ENCODE results near the gene RHBDL1.

Gene RHBDL1

GRCh38 chr16:708019-708418 lies 32.5 kb downstream of the RHBDL1 start:
- DNase-seq = no peak

- no peak for DNase-seq
Measured at GRCh38 chr16:708959-709358, 33.5 kb downstream of the RHBDL1 start.

GRCh38 chr16:709566-710499 lies 34.4 kb downstream of the RHBDL1 start:
- peak; percentile 80 for DNase-seq

DNA sequence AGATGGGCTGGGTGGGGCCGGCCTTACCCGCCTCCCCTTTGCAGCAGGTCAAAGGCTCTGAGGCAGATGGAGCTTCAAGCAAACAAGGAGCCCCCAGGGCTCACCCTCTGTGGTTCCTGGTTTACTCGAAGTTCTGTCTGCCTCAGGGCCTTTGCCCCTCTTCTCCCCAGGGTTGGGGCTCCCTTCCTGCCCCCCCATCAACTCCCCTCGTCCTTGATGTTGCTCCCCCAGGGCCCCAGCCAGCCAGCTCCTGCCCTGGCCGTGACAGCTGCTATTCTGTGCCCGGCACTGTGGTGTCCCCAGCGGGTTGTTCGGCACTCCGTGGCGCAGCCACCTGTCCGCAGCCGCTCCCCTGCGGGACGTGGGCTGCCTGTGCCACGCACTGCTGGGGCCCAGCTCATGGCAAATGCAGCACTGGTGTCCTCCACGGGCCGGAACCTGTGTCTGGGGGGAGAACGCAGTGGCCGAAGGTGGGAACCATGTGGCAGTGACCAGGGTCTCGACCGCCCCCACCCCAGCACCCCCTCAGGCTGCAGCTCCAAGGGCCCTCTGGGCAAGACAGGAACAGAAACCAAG lies 35.1 kb downstream of the RHBDL1 start:
- no peak for DNase-seq

DNA sequence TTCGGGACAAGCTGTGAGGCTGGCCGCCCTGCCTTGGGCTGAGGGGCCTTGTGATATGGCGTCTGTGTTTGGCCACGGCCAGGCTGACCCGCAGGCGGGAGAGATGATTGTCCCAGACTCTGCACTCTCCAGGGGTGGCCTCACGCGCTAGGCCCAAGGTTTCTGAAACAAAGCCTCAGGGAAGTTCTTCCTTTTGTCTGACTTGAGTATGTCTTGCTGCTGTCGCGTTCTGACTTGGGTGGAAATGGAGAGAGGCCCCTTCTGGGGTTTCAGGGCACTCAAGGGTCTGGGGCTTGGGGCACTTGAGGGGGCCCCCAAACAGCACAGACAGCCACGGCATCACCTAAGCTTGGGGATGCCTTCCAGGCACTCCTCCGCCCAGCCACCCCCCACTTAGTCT lies 35.6 kb downstream of the RHBDL1 start:
- DNase-seq = no peak

GRCh38 chr16:711548-712320 lies 36.3 kb downstream of the RHBDL1 start:
- DNase-seq = peak; percentile 89

- DNase-seq = peak; percentile 98
Measured at GRCh38 chr16:712740-713250, 37.3 kb downstream of the RHBDL1 start.

DNA sequence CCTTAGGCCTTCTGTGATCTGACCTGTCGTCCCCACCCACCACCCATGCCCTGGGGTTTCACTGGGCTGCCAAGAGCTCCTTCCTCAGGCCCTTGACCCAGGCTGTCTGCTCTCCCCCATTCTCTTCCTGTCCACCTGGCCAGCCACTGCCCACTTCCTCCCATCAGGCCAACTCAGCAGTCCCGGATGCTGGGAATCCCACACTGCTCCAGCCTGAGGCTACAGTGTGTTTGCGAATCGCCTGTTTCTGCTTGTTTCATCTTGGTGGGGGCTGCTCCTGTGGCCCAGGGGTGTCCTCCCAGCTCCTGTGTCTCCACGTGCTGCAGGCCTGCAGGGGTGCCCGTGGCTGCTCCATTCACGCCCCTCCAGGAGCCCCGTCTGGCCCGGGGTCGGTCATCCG lies 38.6 kb downstream of the RHBDL1 start:
- DNase-seq = peak; percentile 81

DNA sequence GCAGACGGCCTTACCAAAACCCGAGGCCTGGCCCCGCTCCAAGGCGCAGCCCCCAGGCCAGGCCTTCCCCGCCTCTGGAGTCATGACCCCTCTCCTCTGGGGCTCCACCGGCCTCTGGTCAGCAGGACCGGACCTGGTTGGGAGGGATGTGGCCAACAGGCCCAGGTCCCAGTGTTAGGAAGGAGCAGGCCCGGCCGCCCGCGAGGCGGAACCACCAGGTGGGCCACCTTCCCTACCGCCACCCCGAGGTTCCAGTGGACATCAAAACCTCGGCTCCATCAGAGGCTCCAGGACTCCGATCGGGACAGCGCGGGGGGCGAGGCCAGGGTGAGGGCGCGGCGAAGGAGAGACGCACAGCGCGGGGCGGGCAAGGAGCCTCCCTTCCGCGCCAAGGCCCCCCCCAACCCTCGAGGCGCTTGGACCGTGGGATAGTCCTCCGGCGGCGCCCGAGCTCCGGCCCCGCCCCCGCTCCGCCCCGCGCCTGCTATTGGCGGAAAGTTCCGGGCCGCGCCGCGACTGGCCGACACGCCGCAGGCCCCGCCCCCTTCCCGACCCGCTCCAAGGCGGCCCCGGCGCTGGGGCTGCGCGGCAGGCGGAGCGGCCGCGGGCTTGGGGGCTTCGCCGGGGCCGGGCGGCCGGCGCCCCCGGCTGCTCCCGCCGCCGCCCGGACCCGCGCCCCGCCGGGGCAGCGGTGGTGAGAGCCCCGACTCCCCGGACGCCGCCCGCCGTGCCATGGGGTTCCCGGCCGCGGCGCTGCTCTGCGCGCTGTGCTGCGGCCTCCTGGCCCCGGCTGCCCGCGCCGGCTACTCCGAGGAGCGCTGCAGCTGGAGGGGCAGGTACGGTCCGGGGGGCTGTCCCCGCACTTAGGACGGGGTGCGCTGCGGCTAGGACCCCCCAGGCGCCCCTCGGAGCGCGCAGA lies 39.3 kb downstream of the RHBDL1 start, which contains the start of gene METRN:
TSS of gene METRN (plus strand) at position 561 of the 919 bp plus-strand sequence. CDS start at position 733, 172 bp downstream.
- peak; percentile 92 for DNase-seq

GRCh38 chr16:715477-716199 lies 40.2 kb downstream of the RHBDL1 start:
- DNase-seq = no peak

- DNase-seq = no peak
Measured at GRCh38 chr16:716200-716568, 40.7 kb downstream of the RHBDL1 start.

DNA sequence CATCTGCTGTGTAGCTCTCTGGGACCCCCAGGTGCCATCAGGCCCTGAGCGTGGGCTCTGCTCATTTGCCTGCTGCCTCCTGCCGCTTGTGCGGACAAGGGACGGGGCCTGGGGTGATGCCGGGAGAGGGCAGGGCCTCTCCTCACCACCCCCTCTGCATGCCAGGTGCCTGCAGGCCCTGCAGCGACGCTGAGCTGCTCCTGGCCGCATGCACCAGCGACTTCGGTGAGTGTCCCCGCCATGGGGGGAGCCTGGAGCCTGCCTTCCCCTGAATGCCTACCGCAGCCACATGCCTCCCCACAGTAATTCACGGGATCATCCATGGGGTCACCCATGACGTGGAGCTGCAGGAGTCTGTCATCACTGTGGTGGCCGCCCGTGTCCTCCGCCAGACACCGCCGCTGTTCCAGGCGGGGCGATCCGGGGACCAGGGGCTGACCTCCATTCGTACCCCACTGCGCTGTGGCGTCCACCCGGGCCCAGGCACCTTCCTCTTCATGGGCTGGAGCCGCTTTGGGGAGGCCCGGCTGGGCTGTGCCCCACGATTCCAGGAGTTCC lies 41.4 kb downstream of the RHBDL1 start:
- DNase-seq = no peak

DNA sequence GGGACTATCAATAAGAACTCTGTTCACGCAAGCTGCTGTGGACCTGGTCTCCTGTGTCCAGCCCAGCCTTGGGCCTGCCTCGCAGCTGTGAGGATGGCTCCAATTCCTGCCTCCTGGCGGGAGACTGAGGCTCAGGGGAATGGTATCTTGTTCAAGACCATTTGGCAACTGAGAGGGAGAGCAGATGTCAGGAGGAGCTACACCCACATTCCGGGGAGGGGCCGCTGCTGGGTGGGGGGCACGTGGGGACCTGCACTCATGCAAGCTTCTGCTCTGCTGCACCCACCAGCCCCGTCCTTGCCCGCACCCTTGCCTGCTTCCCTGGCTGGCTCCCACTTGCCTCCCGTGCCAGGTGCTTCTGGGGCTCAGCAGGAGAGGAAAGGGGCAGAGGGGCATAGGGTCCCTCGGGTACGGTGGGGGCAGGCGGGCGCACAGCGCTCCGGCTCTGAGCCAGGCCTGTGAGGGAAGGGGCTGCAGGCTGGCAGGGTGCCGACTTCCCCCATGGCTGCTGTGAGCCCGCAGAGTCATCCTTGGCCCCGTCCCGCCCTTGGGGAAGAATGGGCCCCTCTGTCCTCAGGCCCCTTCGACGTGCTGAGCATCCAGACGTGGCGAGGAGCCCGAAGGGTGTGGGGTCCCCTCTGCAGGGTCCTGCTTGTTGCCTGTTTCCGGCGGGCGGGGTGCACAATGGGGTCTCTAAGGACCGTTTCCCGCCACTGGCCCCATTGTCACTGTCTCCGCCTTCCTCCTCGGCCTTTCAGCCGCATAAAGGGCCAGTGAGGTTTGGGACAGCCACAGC lies 42.2 kb downstream of the RHBDL1 start:
- DNase-seq = no peak

DNA sequence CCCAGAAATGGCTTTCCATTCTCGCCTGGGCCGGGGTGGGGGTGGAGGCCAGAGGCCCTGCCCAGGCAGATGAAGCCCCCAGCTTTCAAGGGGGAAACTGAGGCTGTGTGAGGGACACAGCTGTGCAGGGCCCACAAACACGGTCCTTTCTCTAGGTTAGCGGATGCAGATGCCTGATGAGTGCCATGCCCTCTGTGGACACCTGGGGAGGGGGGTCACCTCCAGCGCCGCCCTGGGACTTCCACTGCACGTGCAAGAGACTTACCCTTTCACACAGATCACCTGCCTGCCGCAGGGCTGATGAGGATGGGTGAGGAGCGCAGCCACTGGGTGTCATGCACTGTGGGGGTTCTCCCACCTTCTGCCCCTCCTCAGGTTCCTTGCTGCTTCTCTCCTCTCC lies 42.9 kb downstream of the RHBDL1 start:
- DNase-seq = no peak

GRCh38 chr16:718922-719321 lies 43.5 kb downstream of the RHBDL1 start:
- no peak for DNase-seq

- DNase-seq = no peak
Measured at GRCh38 chr16:719815-720446, 44.5 kb downstream of the RHBDL1 start.

DNA sequence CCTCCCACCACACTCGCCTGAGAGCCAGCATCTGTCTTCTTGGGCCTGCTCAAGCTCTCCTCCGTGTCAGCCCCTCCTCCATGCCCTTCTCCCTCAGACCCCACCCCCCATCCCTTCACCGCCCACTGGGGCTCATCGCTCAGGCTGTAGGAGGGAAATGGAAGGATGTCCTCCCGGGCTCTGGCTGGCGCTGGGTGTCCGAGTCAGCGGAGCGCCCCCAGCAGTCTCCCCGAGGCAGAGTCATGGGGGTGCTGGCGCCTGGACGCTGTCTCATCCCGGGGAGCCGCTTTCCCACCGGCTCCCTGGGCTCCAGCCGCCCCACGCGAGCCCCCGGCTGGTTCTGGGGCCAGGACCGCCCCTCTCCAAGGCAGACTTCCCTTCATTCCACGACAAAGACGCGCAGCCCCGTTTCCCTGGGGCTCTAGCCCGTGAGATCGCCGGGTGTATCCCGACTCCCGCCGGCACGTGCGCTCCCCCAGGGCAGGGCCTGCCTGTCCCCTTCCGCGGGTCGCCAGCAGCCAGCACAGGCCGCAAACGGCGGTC lies 45.0 kb downstream of the RHBDL1 start:
- peak; percentile 92 for DNase-seq

DNA sequence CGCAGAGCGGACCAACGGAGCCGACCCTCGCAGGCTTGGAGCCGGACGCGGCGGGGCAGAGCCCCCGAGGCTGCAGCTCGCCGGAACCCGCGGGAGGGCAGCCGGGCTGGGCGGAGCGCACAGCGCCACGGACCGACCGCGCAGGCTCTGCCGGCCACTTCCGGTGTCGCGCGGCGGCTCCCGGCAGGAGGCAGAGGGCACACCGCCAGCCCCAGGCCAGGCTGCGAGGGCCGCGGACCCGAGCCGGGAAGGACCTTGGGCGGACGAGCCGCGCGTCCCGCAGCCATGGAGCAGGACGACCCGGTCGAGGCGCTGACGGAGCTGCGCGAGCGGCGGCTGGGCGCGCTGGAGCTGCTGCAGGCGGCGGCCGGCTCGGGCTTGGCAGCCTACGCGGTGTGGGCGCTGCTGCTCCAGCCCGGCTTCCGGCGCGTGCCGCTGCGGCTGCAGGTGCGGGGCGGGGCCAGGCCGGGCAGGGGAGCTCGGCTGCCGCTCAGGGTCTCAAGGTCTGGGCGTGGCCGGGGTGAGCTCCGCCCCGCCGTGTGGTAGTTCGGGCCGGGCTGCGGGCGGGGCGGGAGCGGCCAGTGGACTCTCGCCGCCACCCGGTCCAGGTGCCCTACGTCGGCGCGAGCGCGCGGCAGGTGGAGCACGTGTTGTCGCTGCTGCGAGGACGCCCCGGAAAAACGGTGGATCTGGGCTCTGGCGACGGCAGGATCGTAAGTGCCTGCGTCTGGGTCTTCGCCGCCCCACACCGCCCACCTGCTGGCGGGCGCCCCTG lies 45.7 kb downstream of the RHBDL1 start, which contains the start of gene ANTKMT:
TSS of gene ANTKMT (plus strand) at position 157 of the 775 bp plus-strand sequence. CDS start at position 286, 129 bp downstream.
- DNase-seq = peak; percentile 92
